ENCODE data around the gene NACC2.

The NACC2 gene

DNA sequence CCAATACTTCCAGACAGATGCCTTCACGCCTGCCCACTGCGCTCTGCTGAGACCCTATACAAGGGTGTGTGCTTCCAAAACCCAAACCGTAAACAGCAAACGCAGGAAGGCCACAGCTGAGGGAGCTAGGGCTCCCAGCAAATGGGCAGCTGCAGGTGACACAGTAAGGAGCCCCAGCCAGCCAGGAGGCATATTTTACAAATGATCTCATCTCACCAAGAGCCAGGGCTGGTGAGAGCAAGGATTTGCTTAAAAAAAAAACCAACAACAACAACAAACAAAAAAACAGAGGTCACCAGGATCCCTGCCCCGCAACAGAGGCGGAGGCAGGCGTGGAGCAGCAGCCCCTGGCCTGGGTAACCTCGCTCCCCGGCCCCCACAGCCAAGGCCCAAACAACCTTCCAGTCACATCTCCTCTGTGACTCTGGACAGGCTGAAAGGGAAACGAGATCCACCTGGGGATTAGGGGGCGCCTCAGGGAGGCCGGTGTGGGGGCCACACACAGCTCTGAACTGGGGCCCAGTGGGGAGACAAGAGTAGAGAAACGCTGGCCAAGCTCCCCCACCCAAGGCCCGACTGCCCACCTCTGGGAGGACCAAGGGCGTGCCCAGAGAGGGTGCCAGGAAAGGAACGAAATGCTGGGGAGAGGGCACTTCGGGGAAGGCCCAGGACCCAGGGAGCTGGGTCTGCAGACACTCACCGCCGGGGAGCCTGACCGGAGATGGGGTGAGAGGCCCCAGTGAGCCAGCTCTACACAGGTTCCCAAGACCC is 3.3 kb downstream of the NACC2 start:
- no peak for DNase-seq

- no peak for DNase-seq
Measured at GRCh38 chr9:136090768-136091581, 4.1 kb downstream of the NACC2 start.

GRCh38 chr9:136090056-136090735 is 4.9 kb downstream of the NACC2 start:
- no peak for DNase-seq

DNA sequence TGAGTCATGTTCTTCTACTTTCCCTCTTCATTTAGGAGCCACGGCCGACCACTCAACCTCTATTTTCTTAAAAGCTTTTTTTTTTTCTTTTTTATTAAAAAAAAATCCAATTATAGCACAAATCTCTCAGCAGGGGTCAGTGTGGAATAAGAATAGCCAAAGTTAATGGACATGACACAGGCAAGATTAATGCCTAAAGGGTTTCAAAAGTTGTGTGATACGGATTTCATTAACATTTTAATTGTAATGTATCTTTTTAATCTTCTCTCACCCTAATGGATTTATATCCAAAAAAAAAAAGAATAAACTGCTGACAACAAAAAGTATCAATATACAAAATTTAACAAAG is 5.4 kb downstream of the NACC2 start:
- peak; percentile 81 for DNase-seq

DNA sequence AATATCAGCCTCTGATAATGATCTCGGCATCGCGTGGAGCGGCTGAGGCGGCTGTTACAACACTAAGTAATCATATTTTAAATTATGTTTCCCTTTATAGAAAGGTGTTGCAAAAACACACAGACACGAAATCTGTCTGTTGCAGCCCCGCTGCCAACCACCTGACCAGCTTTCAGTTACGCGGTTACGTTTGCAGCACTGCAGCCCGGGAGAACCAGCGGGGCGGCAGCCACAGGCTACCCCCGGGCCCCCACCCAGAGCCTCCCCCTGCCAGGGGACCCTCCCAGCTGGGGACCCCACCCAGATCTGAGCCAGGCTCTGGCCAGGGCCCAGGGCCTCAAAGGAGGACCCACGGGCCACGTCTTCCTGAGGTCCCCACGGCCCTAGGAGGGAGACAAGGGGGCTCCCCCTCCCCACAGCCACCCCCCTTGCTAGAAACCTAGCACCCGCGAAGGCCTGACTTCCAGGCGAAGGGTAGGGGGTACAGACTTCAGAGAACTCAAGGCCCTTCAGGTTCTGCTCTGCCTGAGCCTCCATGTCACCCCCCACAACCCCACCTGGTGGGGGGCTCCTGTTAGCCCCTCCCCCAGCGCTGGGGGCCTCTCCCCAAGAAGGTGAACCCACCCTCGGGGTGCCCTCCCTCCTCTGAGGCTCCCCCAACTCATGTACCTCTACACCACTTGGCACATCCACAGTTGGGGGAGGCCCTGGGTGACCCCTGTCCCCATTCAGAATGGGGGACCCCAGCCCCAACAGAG is 6.0 kb downstream of the NACC2 start:
- DNase-seq = peak; percentile 77

DNA sequence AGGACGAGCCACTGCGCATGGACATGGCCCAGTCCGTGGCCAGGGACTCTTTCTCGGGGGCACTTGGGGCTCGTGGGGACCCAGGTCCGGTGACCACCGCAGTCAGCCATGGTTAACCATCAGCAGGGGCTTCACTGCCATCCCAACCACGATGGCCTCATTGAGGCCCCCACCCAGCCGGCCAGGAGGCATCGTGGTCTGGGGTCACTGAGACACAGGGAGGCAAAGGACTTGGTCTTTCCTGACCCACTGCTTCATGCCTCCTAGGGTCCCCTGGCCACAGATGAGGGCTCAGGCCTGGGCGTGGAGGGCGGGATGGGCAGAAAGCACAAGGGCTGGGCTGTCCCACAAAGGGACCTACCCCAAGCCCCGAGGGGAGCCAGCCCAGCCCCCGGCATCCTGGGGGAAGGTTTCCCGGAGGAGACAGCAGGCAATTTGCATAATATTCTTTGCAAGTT is 6.6 kb downstream of the NACC2 start:
- no peak for DNase-seq

DNA sequence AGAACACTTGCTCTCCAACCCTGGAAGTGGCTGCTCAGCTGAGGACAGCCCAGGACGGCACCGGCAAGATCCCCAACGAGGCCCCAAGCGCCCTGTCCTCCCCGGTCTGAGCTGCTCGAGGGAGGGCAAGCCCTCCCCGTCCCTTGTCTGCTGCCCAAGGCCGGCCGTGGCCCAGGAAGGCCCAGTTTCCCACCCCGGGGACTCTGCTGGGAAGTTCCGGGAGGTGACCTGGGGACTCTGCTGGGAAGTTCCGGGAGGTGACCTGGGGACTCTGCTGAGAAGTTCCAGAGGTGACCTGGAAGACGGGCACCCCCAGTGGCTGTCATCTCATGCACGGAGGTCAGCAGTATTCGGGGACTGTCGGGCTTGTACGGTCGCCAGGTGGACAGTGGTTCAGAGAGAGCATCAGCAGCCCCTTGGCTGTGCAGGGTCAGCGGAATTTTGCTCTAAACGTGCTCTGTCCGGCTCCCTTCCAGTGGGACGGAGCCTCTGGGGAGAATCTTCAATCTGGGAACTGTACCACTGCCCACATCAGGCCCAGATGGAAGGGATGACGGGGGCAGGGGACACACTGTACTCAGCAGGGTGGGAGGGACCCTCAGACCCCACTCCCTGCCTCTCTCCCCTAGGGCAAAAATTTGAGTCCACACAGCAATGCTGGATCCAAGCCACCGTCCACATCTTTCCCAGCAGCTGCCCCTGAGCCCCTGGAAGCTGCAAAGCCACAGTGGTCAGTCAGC is 7.2 kb downstream of the NACC2 start:
- DNase-seq = no peak

GRCh38 chr9:136086951-136087740 is 7.9 kb downstream of the NACC2 start:
- no peak for DNase-seq

DNA sequence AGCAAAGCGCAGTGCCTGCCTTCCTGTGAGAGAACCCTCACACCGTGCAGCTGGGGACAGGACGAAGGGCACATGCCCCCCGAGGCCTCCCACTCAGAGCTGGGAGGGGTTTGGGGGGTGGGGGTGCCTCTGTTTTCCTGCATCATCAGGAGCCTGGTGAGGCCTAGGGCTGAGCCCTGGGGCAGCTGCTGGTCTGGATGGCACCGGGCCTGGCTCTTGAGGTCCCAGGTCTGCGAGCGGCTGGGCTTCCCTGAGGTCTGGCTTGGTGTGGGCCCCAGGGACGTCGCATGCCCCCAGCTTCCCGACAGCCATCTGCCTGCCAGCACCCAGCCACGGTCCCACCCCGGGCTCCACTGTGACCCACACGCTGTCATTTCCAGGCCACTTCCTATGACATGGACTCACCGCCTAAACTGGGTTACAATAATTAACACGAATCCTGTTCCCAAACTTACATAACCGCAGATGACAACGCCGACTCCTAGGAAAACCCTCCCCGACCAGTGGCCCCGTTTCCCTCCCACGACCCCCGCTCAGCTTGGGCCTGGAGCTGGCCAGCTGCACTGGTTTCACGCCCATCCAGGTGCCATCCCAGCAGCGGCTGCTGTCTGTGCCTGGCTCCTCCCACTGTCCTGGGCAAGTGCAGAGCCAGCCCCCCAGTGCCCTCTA is 8.7 kb downstream of the NACC2 start:
- DNase-seq = no peak

DNA sequence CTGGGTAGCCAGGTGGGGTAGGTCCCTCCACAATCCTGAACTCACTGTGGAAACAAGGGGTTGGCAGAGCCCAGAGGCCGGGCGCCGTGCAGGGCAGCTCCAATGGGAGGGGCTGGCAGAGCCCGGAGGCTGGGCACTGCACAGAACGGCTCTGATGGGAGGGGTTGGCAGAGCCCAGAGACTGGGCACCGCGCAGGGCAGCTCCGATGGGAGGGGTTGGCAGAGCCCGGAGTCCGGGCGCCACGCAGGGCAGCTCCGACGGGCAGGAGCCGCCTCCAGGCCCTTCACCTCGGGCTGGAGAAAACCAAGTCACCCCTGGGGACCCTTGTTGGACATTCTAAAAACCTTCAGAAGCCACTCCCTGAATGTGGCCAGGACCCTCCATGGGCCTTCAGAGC is 9.3 kb downstream of the NACC2 start:
- no peak for DNase-seq

GRCh38 chr9:136084063-136084944 is 10.8 kb downstream of the NACC2 start:
- no peak for DNase-seq

DNA sequence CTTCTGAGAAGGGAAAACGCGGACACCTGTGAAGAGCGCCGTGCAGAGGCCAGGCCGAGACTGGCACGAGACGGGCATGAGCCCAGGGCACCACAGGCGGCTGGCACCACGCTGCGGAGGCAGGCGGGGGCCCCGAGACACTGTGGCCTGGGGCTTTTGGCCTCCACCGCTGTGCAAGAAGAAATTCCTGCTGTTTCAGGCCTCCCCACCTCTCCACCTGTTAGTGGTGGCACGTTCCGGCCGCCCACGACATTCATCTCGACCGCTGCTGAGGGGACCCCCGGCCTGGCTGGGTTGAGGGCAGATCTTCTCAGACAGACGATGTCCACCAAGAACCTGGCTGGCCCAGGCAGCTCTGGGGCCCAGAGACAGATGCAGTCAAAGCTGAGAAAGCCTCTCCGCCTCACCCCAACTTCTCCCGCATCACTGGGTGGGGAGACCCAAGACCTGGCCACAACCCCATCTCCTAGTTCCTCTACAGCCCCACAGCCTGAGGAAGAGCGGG is 11.5 kb downstream of the NACC2 start:
- DNase-seq = no peak

DNA sequence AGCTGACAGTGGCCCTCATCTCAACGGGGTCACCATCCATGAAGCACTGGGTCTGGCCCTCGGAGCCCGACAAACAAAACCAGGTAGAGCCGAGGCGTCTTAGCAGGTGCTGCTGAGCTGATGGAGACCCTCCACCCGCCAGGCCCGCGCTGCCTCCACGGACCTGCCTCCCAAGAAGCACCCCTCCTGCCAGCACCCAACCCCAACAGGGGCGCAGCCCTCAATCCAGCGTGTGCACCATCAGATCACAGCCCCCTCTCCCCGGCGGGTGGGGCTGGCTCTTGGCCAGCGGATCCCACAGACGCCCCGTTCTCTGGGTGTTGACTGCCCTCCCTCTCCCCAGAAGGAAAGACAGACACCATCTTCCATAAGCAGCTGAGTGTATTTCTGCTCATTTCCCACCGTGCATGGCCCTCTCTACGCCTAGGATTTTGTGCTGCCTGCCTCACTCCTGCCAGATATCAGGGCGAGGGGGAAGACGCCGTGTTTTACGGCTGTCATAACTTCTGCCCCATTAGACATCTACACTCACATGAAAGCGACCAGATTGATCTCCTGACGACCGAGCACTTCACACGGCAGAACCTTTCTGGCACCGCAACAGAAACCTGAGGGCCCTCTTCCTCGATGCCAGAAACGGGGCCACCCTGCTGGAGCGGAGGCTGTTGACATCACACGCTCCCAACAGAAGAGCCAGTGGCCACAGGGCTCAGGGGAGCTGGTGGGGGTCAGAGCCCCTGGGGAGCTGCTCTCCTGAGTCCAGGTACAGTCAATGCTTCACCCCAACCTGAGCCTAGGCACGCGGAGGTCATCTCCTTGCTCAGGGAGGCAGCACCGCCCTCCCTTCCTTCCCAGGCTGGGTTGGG is 12.4 kb downstream of the NACC2 start:
- DNase-seq = no peak

- no peak for DNase-seq
Measured at GRCh38 chr9:136081826-136082495, 13.1 kb downstream of the NACC2 start.

DNA sequence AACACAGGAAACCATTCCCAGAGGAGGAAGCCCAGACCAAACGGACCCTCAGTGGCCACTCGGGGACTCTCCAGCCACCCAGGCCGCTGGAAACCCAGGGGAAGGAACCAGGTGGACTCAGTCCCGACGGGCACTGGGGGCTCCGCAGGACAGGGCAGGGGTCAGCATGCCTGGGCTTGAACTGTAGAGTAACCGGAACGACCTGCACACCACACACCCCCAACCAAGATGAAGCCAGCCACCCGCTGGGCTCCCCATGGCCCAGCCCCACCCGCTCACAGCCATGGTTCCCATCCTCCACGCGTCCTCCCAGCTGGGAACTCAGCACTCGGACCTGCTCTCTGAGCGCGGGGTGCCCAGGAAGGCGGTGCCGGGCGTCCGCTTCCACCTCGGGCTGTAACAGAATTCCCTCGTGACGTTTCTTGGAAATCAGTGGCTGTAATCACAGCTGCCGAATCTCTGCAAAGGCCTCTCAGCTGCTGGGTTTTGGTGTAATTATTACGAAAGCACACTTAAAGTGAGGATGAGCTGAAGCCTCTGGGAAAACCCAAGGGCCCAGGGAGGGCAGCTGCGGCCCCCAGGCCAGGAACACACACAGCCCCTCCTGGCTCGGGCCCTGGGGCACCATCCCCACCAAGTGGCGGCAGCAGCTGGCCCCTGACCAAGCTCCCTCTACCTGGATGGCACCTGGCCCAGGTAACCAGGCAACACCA is 13.8 kb downstream of the NACC2 start:
- no peak for DNase-seq

DNA sequence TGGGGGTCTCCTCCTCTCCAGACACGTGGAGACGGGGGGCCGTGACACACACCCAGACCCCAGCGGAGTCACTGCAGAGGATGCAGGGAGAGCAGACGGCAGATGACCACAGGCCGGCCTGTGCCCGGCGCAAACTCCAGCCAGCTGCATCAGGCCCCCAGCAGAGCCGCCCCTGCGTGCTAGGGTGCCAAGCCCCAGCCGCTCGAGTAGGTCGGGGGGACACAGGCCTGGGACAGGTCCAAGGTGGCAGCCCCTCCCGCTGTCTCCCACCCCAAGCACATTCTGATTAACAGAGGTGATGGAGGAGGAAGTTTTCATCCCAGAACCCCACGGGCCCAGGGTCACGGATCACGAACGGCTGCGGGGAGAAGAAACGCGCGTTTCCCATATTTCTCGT is 14.4 kb downstream of the NACC2 start:
- no peak for DNase-seq

DNA sequence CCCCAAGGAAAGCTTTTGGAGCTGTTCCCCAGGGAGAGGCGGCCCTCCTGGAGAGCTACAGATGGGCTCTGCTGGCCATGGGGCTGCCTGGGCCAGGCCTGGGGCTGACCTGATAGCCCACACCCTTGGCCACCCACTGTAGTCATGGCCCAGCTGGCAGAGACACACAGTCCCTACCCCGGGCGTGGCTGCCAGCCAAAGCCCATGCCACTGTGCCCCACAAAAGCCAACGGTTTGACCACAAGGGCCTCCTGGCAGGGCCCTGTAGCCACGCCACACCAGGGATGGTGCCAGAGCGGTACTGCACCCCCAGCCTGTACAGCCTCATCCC is 15.2 kb downstream of the NACC2 start:
- DNase-seq = peak; percentile 65

Measured in hematopoietic multipotent progenitor cell treated with erythropoietin and hydrocortisone succinate and interleukin-3 and kit ligand, for 6 days (in vitro differentiated cells).